CD4-positive, alpha-beta T cell treated with Interleukin-1 beta for 1 hour (primary cell): ENCODE results near the gene PDZK1.
"Not testable (repeated sequence)": the region's sequence is repeated elsewhere in the genome, so short reads cannot be mapped to it uniquely, and the experiment has no call there.

Experiments
- DNase-seq, 2 donors: peaks; one replicate each; pipeline ENCODE4 v3.0.0-alpha.2; 2020 to 2022

The PDZK1 gene

GRCh38 chr1:145710291-145711027 is 3.3 kb upstream of the PDZK1 start:
- DNase-seq = no peak

DNA sequence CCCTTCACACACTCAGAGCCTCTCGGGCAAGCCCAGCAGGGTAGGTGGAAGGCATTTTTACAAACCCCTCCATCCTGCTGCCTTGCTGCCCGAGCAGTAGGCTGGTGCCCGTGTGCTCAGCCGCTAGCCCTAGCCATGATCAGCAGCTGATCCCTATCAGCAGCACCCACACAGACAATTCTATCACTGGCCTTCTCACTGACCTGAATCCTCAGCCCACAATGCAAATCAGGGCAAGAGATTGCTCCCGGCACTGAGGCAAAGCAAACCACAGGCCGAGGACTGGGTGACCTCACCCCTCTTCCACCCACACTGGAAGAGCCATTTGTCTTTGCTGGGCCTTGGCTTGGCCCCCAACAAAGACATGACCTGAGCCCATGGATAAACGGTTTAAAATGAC is 895 bp upstream of the PDZK1 start:
- no peak for DNase-seq

DNA sequence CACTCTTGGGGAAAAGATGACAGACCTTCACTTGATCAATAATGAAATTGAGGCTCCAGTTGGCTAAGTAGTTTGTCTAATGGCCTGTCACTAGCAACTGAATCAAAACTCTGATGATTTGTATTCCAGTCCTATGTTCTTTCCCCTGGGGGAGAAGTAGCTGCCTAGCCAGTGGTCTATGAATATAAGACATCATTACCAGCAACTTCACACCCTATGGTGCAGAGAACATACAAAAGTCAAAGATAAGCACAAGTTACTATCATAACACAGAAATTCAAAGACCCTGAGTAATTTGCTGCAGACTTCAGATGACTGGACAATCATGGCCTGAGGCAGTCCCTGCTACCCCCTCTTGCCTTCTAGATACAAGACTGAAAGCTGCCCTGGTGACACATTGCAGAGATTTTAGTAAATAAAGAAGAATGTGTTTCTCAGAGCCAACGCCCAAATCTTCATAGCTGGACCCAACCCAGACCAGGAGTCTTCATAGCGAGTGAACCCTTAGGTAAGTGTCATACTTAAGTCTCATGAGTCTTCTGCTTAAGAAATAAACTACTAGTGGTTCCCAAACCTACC is 993 bp downstream of the PDZK1 start:
- DNase-seq = no peak

DNA sequence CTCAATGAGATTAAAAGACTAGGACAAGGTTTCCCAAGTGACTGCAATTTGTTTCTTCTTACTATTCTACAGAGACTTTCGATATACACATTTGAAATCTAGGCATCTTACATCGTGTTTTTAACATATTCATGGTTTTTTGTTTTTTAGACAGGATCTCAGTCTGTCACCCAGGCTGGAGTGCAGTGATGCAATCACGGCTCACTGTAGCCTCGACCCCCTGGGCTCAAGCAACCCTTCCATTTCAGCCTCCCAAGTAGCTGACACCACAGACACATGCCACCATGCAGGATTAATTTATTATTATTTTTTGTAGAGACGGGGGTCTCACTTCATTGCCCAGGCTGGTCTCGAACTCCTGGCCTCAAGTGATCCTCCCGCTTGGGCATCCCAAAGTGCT is 1.5 kb downstream of the PDZK1 start:
- DNase-seq = no peak

GRCh38 chr1:145702826-145703225 is 4.3 kb downstream of the PDZK1 start:
- no peak for DNase-seq

GRCh38 chr1:145702052-145702451 is 5.1 kb downstream of the PDZK1 start:
- no peak for DNase-seq

DNA sequence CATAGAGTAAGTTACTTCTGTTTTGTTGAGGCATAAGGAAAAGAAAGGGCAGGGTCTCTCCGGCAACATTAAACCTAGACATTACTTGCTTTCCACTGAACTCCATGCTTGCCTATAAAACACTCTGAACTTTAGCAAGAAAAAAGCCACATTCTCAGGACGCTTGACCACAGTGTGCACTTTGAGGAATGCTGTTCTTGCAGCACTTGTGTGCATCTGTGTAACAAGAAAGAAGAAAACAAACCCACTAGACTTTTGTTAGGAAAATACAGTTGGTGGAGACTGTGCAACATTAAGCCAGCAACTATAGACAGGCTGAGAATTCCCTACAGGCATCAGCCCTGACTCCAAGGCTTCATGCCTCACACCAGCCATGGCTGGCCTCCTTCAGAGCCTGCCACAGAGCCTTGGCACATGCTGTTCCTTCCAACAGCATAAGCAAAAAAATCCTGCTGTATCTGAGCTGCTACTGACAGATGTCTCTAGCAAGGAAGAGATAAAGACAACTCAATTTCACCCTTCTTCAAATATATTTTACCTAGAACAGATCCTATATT is 5.8 kb downstream of the PDZK1 start:
- no peak for DNase-seq

DNA sequence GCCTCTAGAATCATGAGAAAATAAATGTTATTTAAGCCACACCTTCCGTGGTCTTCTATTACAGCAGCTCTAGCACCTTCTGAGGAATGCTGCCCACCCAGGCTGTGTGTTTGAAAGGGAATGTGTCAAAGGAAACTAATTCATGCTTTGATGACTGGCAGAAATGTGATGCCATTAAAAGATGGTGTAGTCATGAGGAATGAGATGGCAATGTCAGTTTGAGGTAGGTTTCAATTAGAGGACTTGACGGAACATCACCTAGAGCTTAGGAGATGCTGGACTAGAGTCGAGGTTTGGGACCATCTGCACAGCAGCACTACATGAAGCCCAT is 10.6 kb downstream of the PDZK1 start:
- DNase-seq = no peak

GRCh38 chr1:145695821-145696629 is 11.1 kb downstream of the PDZK1 start:
- no peak for DNase-seq

DNA sequence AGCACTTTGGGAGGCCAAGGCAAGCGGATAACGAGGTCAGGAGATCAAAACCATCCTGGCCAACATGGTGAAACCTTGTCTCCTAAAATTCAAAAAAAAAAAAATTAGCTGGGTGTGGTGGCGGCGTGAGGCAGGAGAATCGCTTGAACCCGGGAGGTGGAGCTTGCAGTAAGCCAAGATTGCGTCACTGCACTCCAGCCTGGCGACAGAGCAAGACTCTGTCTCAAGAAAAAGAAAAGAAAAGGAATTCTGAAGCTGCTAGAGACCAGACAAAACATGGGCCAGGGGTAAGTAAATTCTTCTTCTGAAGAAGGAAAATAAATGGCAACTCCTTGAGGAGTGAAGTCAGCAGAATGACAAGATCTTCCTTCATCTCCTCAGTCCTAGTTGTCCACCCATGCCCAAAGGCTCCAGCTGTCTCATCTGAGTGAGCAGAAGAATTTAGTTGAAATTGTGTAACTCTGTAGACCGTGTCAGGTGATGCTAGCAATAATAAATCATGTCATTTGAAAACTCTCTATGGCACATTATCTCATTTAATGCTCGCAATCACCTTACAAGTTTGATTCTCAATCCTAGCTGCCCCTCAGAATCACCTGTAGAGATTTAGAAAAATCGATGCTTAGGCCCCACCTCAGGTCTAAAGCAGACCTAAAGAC is 14.3 kb downstream of the PDZK1 start:
- no peak for DNase-seq

DNA sequence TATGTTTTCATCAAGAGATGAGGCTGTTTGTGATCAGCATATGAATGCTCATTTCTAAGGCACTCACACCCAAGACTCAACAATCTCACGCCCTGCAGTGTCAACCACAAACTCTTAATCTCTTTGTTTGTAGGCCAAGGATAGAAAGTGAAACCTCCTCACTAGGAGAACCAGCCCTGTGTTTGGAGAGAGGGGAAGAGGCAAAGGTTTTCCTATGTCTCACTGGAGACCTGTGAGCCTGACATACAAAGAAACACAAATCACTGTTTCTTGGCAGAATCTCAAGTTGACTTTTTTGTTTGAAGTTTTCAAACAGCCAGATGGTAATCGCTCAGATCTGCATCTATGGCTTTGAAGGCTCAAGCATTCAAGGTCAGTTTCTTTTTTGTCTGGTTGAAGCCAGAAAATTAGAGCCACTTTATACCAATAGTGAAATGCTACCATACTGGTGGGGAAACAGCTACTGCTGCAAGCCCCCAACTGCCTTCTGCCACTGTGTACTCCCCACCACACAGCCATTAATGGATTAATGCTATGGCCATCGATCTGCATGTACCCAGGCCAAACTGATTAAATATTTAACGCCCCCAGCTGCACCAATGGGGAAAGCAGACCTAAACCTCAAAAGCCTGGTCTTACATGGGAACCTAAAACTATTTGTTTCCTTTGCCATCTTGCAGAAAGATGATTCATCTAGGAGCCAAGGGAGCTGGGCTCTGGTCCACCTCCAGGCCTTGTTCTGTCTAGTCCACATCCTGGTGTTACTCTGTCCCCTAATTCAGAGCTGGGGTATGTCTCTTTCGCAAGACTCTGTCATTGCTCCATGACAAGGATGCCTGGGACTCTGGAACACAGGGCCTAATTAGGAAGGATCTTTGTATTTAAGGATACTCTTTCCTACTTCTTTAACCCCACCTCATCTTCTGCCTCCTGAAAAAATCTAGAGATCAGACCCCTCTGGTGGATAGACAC is 16.3 kb downstream of the PDZK1 start:
- DNase-seq = peak; percentile 21 to 60

GRCh38 chr1:145689922-145690321 is 17.2 kb downstream of the PDZK1 start:
- DNase-seq = no peak

DNA sequence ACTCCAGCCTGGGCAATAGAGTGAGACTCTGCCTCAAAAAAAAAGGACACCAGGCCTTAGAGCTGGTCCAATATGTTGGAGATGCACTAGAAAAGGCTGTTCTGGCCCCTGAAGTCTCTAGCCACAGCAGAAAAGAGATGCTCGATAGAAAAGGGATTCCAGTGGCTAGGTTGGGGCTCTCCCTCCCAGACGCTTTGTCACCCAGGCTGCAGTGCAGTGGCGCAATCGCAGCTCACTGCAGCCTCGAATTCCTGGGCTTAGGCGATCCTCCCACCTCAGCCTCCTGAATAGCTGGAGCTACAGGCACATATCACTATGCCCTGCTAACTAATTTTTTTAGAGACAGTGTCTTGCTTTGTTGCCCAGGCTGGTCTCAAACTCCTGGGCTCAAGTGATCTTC is 18.2 kb downstream of the PDZK1 start:
- no peak for DNase-seq

GRCh38 chr1:145688328-145688727 is 18.8 kb downstream of the PDZK1 start:
- DNase-seq = no peak

GRCh38 chr1:145686078-145686477 is 21.1 kb downstream of the PDZK1 start:
- DNase-seq = not testable (repeated sequence)

DNA sequence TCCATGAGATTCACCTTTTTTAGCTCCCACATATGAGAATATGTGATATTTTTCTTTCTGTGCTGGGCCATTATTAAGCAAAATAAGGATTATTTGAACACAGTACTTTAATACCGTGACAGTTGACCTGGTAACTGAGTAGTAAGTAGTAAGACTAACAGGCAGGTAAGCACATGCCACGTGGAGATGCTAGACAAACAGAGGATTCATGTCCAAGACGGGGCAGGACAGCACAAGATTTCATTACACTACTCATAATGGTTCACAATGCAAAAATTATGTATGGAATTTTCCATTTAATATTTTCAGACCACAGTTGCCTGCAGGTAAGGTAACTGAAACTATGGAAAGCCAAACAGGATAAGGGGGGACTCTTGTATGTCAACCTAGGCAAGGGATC is 22.3 kb downstream of the PDZK1 start:
- DNase-seq = not testable (repeated sequence)

DNA sequence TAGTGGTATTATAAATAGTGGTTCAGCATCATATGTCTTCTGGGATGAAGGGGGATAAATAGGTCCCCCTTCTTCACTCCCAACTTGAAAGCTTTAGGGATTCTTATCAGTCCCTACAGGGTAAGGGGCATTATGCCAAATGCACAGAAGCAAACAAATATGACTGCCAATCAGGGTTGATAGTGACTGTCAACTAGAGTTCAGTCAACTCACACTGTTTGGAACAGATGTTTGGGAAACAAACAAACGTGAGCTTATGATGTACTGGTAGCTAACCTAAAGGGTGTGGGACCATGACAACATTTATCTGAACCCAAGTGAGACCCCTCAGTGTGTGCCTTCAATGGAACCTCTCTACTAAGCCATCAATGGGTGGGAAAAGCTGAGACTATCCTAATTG is 34.0 kb downstream of the PDZK1 start:
- not testable (repeated sequence) for DNase-seq

DNA sequence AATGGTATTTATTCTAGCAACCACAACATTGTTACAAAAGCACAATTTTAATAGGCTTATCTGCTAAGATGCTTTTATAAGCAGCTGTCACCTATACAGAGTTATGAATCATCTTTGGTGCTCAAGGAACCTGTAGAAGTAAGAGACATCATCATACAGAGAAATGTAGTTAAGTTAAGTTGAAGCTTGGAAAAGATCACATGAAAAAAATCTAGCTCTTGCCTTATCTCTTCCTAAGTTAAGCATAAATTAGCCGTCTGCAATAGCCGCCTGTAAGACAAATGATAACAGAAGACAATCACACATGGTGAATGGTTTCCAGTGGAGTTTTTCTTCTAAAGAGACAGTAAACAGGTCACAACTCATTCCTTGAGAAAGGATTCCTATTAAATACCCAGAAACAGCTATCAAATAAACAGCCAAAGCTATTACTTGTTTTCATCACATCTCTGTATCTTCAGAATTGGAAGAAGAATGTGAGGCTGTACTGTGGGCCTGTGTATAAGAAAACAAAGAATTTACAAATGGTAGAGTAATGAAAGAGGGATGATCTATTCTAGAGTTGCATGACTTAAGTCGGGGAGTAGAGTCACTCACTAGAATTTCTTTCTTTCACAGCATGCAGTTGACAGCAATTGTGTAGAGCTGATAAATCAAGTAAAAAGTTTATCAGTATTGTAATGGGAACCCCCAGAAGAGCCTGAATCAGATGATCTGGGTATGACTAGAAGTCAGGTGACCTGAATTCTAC is 36.0 kb downstream of the PDZK1 start:
- not testable (repeated sequence) for DNase-seq

GRCh38 chr1:145665015-145665414 is 42.2 kb downstream of the PDZK1 start:
- DNase-seq = not testable (repeated sequence)

- DNase-seq = not testable (repeated sequence)
These were observed 44.7 kb downstream of the PDZK1 start for GRCh38 chr1:145662502-145662901.
